ENCODE measurements around the gene UBE2S.
"Not testable (repeated sequence)": the region's sequence is repeated elsewhere in the genome, so short reads cannot be mapped to it uniquely, and the experiment has no call there.

The UBE2S gene

DNA sequence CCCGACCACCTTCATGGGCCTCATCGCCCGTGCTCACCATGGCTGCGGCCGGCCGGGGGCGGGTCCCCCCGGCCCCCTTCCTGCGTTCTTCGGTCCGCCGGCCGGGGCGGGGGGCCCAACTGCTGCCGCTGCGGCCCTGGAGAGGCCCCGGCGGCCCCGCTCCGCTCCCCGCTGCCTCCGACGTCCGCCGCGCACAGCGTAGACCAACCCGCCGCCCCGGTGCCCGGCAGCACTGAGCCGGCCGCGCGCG, at the start of gene UBE2S:
TSS of gene UBE2S (minus strand) at position 239 of the 250 bp plus-strand sequence. CDS start at position 40, 199 bp downstream.
- DNase-seq (ENCODE audit: low spot score); FAIRE-seq: not testable (repeated sequence)

DNA sequence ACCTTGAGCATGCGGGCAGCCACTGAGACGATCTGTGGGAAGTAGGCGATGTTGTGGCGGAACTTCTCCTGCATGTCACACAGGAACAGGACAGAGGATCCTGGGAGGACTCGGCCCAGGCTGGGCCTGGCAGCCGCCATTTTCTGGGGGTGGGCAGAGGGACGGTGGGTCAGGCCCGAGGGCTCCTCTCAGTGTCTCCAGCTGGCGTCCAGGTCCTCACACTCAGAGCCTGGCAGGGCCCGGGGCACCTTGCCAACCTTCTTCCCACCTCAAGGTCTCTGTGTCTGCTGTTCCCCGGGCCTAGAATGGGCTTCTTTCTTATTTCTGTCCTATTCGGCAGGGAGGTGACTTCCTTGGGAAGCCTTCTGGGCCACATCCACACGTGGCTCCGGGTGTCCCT, 48.8 kb upstream of the UBE2S start:
- FAIRE-seq (no peak), DNase-seq (ENCODE audit: low spot score) (no peak)

DNA sequence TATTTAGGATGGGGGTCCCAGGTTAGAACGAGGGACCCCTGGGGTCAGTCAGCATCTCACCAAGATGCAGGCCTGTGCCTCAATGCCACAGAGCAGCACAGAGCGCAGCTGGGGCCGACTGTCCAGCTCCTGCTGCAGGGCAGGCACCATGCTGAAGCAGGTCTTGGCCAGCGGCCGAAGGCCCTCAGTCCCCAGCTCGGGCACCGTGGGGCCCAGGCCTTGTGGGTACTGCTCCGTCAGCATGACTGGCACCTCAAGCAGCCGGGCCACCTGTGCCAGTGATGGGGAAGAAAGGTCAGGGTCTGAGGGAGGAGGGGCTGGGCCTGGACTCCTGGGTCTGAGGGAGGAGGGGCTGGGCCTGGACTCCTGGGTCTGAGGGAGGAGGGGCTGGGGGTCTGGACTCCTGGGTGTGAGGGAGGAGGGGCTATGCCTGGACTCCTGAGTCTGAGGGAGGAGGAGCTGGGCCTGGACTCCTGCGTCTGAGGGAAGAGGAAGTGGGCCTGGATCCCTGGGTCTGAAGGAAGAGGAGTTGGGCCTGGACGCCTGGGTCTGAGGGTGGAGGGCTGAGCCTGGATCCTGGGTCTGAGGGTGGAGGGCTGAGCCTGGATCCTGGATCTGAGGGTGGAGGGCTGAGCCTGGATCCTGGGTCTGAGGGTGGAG, 48.1 kb upstream of the UBE2S start:
- DNase-seq (ENCODE audit: low spot score) (no peak), FAIRE-seq (no peak)

DNA sequence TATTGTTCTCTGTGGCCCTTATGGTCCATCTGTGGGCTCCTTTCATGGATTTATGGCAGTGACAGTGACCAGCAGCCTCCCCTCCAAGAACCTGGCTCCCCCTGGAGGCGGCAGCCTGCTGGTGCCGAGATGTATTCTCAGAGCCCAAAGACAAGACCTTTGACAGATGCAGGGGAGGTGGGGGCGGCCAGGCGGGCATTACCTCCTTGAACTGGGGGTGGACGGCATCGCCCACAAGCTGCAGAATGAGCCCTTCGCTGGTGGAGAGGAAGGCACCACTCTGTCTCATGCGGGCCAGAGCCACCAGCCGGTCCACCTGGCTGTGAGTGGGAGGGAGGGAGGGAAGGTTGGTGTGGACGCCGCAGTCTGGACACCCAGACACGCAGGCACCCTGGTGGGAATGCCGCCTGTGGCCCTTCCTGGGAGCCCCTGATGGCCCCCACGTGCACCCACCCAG, 47.2 kb upstream of the UBE2S start:
- no peak for DNase-seq (ENCODE audit: low spot score)
- no peak for FAIRE-seq

DNA sequence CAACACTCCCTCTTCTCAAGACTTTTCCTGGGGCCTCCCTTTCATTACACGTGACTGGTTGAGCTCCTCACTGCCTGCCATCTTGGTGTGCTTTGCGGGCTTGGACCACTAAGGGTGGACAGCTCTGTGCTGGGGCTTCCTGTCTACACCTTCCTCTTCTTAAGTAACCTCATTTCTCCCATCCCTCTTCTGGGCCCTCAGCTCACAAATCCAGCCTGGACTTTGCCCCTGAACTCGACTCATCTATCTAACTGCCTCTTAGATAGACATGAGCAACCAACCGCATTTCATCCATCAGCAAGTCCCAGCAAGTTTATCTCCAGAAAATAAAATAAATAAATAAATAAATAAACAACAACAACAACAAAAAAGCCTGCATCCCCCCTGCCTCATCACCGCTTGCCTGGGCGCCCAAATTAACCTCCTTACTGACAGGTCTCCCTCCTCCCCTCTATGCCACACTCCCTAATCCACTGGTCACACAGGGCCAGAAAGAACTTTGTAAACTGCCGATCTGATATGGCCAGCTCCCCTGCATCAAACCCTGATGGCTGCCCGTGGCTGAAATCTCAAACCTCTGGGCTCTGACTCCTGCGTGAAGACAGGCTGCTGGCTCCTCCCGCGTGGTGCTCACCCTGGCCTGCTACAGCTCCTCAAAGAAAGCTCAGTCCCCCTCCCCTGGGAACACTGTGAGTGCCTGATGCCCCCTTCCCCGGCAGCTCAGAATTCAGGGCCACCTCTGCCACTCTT, 46.1 kb upstream of the UBE2S start:
- FAIRE-seq = no peak

DNA sequence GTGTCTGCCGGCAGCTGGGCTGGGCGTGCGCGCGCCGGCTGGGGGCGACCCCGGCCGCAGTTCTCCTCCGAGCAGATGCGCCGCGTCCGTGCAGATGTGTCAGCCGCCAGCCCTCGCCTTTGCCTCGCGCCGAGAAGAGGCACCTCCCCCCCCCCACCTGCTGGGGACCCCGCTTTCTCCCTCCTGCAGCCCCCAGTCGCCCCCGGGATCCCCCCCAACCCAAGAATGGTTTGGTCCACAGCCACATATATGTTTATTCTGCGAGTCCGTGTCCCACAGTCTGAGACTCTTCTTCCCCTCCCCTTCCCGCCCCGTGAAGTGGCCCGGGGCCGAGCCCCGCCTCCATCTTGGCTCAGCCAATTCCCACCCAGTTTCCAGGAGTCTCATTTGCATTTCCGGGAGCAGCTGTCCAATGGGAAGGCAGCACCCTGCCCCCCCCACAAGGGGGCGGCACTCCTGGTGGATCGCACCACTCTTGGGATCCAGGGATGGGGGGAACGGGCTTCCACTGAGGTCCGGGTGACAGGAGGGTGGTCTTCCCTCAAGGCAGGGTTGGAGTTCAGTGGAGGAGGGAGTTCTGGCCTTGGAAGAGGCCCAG, 45.3 kb upstream of the UBE2S start:
- DNase-seq (ENCODE audit: low spot score) (no peak), FAIRE-seq (no peak)

More for the DNA sequence above, 46.1 kb upstream of the UBE2S start:
- no peak for DNase-seq (ENCODE audit: low spot score)

DNA sequence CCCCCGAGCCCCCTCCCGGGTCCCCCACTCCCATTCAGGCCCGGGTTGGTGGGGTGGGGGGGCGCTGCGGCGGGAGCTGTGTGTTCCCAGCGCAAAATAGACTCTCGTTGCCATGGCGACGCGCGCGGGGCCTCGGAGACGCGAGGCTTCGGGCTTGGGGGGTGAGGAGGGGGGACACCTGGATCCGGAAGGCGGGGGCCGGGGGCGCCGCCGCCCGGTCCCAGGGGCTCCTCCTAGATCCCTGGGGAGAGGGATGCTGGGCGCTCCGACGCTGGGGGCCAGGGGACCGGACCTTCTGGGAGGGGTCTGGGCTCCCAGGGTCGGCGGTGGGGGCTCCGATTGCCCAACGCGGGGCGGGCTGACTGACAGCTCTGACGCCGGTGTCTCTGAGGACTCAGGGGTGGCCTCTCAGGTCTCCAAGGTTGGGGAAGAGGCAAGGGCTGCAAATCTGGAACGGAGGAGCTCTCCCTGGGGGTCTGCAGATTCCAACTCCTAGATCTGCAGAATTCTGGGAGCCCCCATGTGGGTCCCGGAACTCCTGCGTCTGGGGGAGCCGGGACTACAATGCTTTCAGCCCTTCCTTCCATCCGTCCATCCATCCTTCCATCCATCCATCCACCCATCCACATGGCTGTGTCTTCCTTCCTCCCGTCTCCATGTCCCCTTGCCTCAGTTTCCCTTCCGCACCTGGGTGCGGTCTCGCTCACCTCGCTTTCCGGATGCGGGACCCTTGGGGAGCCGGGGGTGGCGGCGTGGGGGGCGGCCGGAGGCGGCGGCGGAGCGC, 44.6 kb upstream of the UBE2S start:
- FAIRE-seq = no peak
- DNase-seq (ENCODE audit: low spot score) = no peak

DNA sequence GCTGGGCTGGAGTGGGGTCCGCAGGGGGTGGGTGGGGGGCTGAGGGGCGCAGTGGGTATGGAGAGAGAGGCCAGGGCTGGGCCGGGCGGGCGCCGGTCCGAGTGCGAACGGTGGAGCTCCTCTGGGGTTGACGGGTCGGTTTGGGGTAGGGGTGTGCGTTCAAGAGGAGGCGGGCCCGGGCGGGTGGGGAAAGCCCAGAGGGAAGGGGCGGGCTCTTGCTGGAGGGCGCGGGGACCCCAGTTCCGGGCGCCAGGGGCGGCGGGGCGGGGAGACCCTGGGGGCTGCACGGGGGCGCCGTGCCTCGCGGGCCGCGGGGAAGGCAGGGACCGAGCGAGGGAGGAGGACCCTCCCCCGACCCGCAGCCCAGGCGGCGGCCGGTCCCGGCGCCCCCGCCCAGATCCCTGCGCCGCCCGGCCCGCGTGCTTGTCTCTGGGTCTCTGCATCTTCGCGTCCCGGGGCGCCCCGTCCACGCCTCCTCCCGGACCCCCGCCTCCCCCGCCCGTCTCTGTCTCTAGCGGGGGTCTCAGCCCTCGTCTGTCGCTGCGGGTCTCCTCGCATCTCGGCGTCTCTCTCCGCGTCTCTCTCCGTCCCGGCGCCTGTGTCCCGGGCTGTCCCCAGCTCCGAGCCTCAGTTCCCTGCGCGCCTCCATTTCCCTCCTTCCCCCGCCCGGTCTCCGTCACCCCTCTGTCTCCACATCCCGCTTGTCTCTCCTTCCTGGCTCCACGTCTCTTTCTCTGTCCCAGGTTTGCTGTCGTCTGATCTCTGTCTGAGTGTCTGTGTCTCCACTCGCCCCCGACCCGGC, 43.8 kb upstream of the UBE2S start:
- DNase-seq (ENCODE audit: low spot score) = no peak
- no peak for FAIRE-seq

DNA sequence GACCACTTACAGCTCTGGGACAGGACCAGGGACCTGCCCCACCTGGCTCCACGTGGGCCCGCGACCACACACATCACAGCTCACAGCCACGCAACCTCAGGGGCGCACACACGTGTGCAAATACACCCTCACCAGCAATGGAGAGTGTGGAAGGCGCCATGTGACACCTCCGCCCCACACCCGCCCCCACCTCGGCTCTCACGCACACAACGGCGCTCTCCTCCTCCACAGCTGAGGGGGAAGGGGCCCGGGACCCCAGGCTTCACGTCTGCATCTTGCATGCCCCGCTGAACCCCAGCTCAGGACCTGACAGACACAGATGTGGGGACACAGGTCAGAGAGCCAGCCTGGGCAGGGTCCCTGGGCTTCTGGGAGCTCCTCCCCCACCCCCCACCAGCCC, 41.9 kb upstream of the UBE2S start:
- no peak for FAIRE-seq
- DNase-seq (ENCODE audit: low spot score) = no peak

DNA sequence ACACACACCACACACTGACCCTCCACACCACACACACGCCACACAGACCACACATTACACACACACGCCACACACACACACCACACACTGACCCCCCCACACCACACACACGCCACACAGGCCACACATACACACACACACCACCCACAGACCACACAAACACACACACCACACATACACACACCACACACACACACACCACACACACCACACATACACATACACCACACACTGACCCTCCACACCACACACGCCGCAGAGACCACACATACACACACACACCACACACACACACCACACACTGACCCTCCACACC, 40.5 kb upstream of the UBE2S start:
- DNase-seq (ENCODE audit: low spot score); FAIRE-seq: not testable (repeated sequence)

DNA sequence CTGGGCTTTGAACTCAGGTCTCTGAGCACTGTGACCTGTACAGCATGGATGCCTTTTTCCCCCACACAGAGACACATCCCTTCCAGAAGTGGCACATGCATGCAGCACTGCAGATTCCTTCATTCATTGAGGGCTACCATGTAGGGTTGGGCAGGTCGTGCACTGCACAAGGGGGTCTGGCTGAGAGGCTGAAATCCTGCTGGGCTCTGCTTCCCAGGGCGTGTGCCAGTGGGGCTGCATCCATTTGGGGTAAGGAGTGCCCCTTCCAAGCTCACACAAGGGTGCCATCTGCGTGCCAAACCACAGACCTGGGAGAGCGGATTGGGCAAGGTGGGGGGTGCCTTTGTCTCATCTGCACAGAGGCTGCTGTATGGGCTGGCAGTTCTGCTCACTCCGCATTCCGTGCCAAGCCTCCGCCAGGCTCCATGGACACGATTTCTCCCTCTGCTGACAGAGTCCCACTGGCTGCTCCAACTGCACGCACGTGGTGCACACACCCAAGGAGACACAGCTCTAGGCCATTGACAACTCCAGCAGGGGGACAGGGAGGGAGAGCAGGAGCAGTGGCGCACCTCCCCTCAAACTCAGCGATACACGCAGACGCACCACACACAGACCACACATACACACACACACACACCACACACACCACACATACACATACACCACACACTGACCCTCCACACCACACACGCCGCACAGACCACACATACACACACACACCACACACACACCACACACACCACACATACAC, 40.0 kb upstream of the UBE2S start:
- no peak for DNase-seq (ENCODE audit: low spot score)
- FAIRE-seq = no peak

DNA sequence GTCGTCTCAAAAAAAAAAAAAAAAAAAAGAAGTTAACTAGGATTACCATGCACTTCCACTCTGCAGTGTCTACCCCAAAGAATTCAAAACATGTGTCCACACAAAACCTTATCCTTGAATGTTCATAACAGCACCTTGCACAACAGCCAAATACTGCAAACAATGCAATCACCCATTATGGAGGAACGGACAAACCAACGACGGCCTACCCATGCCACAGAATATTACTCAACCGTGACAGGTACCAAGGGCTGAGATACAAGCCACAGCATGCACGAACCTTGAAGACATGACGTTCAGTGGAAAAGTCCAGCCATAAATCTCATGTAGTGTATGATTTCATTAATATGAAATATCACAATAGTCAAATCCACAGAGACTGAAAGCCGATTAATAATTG, 38.5 kb upstream of the UBE2S start:
- no peak for DNase-seq (ENCODE audit: low spot score)

DNA sequence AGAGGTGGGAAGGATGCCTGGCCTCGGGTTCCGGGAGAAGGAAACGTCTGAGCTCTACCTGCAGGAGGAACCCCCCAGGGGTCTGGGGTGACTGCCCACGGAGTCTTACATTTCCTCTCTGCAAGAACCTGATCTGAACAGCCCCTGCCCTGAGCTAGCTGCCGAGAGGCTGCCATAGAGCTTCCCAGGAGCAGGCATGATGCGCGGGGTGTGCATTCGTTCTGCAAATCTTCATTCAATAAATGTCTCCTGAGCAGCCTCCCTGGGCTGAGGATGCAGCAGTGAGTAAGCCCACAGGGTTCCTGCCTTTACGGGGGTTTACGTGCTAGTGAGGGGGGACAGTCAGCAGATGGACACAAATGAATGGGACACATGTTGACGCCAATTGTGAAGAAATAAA, 37.1 kb upstream of the UBE2S start:
- DNase-seq (ENCODE audit: low spot score) = no peak
- FAIRE-seq = no peak

More for the DNA sequence above, 38.5 kb upstream of the UBE2S start:
- no peak for FAIRE-seq

DNA sequence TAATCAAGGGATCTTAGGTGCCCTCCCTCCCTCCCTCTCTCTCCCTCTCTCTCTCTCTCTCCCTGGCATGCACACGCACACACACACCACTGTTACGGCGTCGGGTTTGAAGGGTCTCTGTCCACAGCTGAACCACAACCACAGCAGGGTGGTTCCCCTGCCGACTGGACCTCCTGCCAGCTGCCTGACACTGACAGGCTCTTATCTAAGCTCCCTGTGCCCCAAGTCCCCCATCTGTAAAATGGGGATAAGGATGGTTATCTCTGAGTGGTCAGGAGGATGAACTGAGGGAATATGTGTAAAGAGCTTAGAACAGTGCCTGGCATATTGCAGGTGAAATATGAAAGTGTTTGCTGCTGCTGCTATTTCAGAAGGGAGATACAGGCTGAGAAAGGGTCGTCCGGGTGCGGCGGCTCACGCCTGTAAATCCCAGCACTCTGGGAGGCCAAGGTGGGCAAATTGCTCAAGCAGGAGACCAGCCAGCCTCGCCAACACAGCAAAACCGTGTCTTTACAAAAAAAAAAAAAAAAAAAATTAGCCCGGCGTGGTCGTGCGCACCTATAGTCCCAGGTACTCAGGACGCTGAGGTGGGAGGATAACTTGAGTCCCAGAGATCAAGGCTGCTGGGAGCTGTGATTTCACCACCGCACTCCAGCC, 36.4 kb upstream of the UBE2S start:
- no peak for FAIRE-seq
- DNase-seq (ENCODE audit: low spot score) = no peak

DNA sequence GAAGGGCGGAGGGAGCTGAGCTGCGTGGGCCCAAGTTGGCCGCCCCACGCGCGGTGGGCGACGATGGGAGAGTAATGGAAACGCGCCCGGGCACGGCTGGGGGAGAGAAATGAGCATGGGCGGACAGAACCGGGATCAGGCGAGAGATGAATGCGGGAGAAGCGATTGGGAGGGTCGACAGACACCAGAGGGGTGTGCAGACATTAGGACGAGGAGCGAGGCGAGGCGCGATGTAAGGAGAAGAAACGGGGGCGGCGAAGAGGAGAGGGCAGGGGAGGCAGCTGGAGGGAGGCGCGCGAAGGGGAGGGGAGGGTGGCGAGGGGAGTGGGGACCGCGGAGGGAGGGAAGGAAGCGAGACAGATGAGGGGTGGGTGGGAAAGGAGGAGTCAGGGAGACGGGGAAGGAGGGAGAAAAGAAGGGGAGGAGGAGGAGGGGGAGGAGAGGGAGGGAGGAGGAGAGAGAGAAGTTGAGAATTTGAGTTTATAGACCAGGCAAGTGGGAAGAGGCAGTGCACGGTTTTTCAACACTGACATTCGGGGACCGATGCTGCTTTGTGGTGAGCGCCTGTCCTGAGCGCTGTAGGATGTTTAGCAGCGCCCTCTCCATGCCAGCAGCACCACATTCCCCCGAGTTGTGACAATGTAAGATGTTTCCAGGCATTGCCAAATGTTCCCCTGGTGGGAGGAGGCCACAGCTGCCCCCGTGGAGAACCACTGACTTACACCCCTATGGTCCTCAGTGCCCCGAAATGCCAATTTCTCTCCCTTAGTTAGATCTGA, 35.6 kb upstream of the UBE2S start, which contains the start of gene SHISA7:
TSS of gene SHISA7 (minus strand) at position 256 of the 779 bp plus-strand sequence. CDS start 437 bp downstream, outside the sequence.
- no peak for DNase-seq (ENCODE audit: low spot score)
- FAIRE-seq = no peak

DNA sequence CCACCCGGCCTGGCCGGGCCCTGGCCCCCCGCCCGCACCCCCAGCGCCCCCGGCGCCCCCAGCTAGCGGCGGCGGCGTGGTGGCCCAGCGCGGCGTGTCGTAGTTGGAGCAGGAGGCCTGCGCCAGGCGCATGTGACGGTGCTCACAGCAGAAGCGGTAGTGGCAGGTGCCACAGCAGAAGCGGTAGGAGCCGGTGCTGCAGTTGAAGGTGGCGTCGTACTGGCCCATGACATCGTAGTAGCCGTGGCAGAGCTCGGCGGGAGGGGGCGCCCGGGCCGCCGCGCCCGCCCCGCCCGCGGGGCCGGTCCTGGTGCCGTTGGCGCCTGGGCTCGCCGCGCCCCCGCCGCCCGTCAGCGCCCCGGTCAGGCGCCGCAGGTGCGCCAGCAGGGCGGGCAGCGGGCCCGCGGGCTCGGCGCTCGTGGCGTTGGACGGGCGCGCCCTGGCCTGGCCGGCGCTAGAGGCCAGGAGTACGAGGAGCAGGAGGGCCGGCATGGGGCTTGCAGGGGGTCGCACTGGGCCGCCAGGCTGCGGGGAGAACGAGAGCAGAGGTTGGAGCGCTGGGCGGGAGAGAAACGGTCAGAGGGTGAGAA, 34.9 kb upstream of the UBE2S start:
- no peak for DNase-seq (ENCODE audit: low spot score)

DNA sequence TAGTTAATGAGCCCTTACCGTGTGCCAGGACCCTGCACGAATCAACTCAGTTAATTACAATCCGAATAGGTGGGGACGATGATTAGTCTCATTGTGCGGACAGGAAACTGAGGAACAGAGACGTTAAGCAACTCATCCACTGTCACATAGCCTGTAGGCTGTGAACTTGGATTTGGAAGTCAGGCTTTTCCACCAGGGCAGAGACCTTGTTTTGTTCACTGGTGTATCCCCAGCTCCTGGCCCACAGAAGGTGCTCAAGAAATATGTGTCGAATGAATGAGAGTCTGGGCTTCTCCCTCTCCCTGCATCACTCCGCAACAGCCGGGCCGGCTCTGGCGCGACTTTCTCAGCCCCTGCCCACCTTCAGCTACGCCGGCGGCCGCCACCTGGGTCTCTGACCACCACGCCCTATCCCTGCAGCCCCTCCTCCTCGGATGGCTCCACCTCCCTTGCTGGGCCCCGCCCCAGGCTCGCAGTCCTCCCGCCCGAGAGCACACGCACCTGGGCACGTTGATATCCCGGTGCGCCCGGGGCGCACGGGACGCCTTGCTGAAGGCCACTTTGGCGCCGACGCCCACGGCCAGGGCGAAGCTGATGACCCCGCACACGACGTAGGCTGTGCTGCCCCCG, 34.2 kb upstream of the UBE2S start:
- no peak for DNase-seq (ENCODE audit: low spot score)
- no peak for FAIRE-seq

More for the DNA sequence above, 34.9 kb upstream of the UBE2S start:
- FAIRE-seq = no peak

DNA sequence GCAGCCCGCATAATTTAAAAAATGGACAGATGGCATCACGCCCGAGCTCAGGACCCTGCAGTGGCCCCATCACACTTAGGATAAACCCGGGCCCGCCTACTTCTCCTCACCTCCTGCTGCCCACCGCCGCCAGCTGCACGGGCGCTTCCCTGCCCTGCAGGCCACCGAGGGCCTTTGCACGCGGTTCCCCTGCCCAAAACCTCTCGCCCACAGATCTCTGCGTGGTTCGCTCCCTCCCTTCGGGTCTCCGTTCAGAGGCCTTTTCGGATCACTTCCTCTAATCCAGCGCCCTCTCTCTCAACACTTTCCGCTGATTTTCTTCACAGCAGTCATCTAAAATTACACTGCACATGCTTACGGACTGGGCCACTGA, 33.7 kb upstream of the UBE2S start:
- FAIRE-seq (no peak), DNase-seq (ENCODE audit: low spot score) (no peak)

Measured in RCC 7860 (cell line).